Effector memory CD4-positive, alpha-beta T cell (primary cell): Measurements from ENCODE around the gene COL17A1.

ENCODE experiments used
- DNase-seq, 3 donors: peaks; one replicate each; pipeline ENCODE4 v3.0.0-alpha.2; 2020
- H3K27ac ChIP-seq: 2 replicates; pipeline ENCODE4 v1.7.0; 2013; ENCODE audit warnings: mild to moderate bottlenecking, low read length, moderate library complexity; ENCODE audit not compliant: insufficient read depth, poor library complexity, severe bottlenecking
- H3K27me3 ChIP-seq: replicated peaks from 2 replicates; pipeline ENCODE4 v1.7.0; 2013; ENCODE audit warnings: mild to moderate bottlenecking, low read length; ENCODE audit not compliant: insufficient read depth, control insufficient read depth, poor library complexity, severe bottlenecking
- H3K36me3 ChIP-seq: 2 replicates; pipeline ENCODE4 v1.7.0; 2013; ENCODE audit warnings: mild to moderate bottlenecking, low read length, moderate library complexity; ENCODE audit not compliant: control insufficient read depth, insufficient read depth
- H3K4me1 ChIP-seq: 2 replicates; pipeline ENCODE4 v1.7.0; 2013; ENCODE audit warnings: low read length, mild to moderate bottlenecking; ENCODE audit not compliant: control insufficient read depth, insufficient read depth, poor library complexity, severe bottlenecking
- H3K4me3 ChIP-seq: 2 replicates; pipeline ENCODE4 v1.7.0; 2013; ENCODE audit warnings: low read length, low read depth, mild to moderate bottlenecking; ENCODE audit not compliant: insufficient read depth, poor library complexity, severe bottlenecking
- H3K9me3 ChIP-seq: 2 replicates; pipeline ENCODE4 v1.7.0; 2013; ENCODE audit warnings: mild to moderate bottlenecking, low read length, moderate library complexity; ENCODE audit not compliant: control insufficient read depth
- total RNA-seq, 3 donors: gene quantifications; one replicate each; lab custom pipeline; 2026; lab: John Stamatoyannopoulos, UW

The COL17A1 gene
- 0 to 0.09 (median 0) reads per million in 3 donors for total RNA-seq

DNA sequence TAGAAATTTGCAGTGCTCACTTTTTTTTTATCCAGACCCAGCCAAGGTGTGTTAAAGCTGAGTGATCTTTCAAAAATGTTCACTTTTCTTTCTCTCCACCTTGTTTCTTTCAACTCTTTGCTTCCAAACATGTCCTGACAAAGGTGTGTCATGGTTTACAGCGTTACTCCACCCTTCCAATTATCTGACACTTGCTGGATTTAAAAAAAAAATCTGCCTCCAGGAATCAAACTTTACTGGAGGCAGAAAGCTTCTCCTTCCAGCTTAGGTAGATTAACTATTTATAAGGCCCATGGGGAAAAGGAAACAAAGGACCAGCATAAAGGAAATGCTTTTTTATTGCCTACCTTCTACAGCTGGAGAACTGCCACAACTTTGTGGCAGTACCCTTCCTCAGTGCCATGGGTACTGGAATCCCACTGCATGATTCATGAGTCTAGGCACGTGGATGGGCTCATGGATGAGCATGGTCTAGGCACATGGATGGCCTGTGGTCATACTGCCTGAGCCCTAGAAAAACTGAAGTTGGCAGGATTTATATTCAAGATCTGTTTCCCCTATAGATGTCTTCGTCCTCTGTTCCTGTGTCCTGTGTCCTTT, at the start of gene COL17A1:
Gene COL17A1, minus strand, starts transcription at position 80 of the 600 bp plus-strand sequence. CDS start 5,207 bp downstream, outside the sequence.
- Histone ChIP-seq H3K9me3 (no peaks in the 10 kb centered on the region), H3K4me3 (no peak within 1 kb of the TSS), H3K27ac (no peak within 1 kb of the TSS)

DNA sequence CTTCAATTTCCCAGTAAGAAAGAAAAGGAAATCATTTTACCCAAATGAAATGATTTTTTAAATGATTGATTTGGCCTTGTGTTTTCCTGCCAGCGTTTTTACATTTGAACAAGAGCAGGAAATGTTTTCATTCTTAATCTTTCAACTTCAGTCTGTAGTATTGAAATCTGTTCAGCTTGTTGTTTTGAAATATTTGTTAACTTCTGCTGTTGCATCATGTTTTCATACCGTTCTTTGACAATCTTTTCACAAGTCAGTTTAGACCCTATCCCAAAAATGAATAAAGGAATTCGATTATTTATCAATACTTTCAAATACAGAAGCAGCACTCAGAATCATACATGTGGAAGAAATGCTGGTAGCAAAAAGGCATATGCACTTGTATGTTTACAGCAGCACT, 44.4 kb upstream of the COL17A1 start:
- H3K27me3 ChIP-seq: no peaks in the 10 kb centered on the region
- H3K36me3 ChIP-seq: no peaks in the 10 kb centered on the region
- DNase-seq: no peak
- H3K4me3 ChIP-seq: no peak overlapping the region
- no peak overlapping the region for H3K27ac ChIP-seq
- no peaks in the 10 kb centered on the region for H3K9me3 ChIP-seq
- no peaks in the 10 kb centered on the region for H3K4me1 ChIP-seq

More for the DNA sequence above, at the start of gene COL17A1:
- DNase-seq: no peak
- Histone ChIP-seq H3K27me3 (no peaks in the 10 kb centered on the region), H3K36me3 (no peaks in the 10 kb centered on the region), H3K4me1 (no peaks in the 10 kb centered on the region)

DNA sequence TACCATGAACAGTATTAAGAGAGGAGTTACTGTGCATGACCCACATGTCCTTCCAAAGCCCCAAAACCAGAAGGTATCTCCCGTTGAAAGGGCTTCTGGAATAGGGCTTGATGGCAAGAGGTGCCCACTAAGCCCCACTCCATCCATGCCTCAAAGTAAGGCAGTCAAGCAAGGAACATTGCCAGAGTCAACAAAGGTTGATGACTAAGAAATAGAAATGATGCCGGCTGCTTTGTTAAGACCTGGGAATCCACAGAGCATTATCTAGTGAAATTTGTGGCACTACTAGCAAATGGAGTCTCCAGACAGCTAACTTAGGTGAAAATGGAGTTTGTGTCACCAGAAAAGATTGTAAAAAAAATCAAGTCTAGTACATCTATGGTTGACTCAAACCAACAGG, 42.5 kb upstream of the COL17A1 start:
- H3K27ac ChIP-seq: no peak overlapping the region
- H3K27me3 ChIP-seq: no peaks in the 10 kb centered on the region
- no peaks in the 10 kb centered on the region for H3K4me1 ChIP-seq
- no peaks in the 10 kb centered on the region for H3K9me3 ChIP-seq
- no peaks in the 10 kb centered on the region for H3K36me3 ChIP-seq
- H3K4me3 ChIP-seq: no peak overlapping the region
- DNase-seq: no peak

DNA sequence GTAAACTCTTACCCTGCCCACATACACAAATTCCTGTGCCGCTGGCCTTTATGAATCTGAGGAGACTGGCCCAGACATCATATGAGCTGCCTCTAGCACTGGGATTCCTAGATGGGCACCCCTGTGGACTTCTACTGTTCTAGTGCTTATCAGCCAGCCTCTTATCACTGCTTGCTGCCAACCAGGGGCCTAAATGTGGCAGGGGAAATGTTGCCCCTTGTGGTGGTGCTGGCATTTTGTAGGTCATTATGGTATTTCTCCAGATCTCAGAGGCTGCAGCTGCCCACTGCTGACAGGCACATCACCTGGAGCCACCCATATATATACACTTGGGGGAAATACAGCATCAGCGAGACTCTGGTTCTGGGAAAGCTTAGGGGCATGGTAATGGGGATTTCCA, 41.7 kb upstream of the COL17A1 start:
- Histone ChIP-seq H3K4me1 (peaks cover 5% of the 10 kb centered on the region), H3K36me3 (no peaks in the 10 kb centered on the region), H3K9me3 (no peaks in the 10 kb centered on the region), H3K27me3 (no peaks in the 10 kb centered on the region), H3K27ac (no peak overlapping the region), H3K4me3 (no peak overlapping the region)
- DNase-seq: no peak

DNA sequence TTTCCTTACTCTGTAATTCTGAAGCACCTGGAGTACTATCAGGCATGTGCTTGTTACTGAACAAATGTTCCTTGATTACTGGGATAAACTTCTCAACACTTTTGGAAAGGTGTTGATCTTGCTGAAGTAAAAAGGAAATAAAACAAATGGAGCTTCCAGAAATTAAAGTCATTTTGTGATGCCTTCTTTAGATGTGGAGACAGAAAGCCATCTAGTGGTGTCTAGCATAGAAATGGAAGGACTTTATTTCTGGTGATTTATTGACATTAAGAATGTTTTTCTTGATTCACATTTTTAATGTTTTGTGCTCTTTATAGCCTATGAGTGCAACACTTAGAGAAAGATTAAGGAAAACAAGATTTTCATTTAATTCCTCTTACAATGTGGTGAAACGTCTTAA, 37.7 kb upstream of the COL17A1 start:
- H3K27ac ChIP-seq: no peak overlapping the region
- no peaks in the 10 kb centered on the region for H3K27me3 ChIP-seq
- peaks cover 13% of the 10 kb centered on the region for H3K4me1 ChIP-seq
- H3K36me3 ChIP-seq: no peaks in the 10 kb centered on the region
- no peak overlapping the region for H3K4me3 ChIP-seq
- no peak for DNase-seq
- no peaks in the 10 kb centered on the region for H3K9me3 ChIP-seq

DNA sequence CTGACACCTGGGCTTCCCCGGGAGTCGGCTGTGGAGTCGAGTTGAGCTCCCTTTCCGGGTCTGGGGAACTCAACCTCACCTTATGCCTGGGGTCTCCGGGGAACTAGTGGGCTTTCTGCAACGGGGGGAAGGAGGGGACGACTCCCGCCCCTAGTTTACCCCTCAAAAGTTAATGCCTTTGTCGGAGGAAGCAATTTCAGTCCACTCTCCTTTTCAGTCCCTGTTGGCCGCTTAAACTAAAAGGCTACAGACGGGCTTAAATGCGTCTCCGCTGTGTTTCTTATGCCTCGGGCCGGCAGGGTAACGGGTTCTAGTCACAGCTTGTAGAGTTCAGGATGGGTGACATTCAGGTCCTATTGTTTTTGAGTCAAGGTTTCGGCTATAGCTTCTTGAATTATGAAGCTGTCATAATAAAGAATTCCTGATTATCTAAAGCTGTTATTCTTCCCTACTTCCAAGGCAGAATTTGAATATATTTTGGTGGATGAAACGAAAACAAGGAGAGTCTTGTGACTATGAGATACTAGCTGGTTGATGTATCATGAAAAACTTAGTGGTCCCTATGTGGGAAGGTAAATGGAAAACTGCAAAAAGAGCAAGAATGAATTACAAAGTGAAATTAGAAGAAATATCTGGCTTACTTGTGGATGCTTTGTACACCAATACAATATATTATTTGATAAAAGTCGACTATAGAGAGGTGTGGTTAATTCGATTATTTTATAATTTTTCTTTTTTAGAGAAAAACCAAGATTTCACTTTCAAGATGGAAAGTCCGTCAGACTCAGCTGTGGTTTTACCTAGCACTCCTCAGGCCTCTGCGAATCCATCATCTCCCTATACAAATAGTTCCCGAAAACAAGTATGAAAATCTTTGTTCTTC, 36.8 kb upstream of the COL17A1 start:
- Histone ChIP-seq H3K27ac (peak overlapping the region; percentile 100), H3K4me3 (peak overlapping the region; percentile 92), H3K9me3 (no peaks in the 10 kb centered on the region), H3K4me1 (peaks cover 13% of the 10 kb centered on the region), H3K27me3 (no peaks in the 10 kb centered on the region), H3K36me3 (no peaks in the 10 kb centered on the region)
- no peak for DNase-seq

DNA sequence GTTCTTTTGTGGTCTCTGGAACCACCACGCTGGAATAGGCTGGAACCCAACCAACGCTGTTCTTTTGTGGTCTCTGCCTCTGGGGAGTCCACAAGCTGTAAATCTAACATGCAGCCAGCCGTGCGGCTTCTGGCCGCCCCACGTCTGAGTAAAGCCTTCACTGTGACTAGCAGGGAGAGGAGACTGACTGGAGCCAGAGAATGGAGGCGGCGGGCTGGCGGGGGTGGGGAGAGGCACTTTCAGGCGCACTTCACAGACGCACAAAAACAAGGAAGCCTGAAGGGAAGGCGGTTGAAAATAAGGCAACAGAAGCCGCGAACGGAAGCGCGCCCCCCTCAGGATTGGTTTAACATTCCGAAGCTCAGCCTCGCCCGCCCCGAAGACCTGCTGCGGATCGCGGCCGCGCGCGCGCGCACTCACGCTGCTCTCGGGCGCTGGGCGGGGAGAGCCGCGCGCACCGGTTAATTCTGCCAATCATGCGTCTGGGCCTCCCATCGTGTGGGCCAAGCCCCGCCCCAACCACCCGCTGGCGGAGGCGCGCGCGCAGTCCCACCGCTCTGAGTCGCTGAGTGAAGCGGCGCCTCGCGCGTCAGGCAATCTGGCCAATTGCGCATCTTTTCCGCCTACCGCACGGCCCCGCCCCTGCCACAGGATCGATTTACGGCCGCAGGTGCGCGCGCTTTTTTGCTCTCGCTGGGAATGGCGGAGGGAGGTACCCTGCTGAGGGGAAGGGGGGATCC, 36.0 kb upstream of the COL17A1 start, which contains the start of gene SFR1:
Gene SFR1, plus strand, starts transcription at position 687 of the 740 bp plus-strand sequence. Its CDS starts 13 bp downstream, at position 700.
- Histone ChIP-seq H3K4me3 (peak within 1 kb of the TSS; percentile 92), H3K36me3 (no peaks in the 10 kb centered on the region), H3K9me3 (no peaks in the 10 kb centered on the region), H3K4me1 (peaks cover 13% of the 10 kb centered on the region), H3K27ac (peak within 1 kb of the TSS; percentile 100), H3K27me3 (no peaks in the 10 kb centered on the region)
- peak; percentile 98 to 99 (median 99) for DNase-seq

DNA sequence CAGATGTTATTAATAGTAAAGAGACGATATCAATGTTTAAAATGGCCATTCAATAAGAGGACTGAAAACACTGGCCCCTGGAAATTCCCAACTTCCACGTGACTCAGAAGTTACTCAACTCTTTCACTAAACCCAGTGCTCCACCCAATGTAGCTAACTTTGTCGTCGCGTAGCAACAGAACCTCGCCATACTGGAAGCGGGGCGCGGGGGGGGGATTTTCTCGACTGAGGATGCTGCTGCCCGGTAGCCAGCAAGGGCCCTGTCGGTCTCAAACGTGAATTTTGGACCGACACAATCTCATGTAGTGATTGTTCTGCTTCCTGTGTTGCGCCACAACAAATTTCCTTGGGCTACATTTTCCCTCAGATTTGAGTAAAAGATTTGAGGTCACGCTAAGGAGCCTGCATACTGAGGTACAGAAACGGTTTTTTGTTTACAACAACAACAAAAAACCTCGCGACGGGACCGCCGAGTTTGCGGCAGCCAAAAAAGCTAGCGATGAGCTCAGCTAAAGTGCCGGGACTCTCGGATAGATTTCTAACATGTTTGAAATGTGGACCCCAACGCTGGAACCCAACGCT, 35.3 kb upstream of the COL17A1 start:
- peak; percentile 85 to 91 (median 90) for DNase-seq
- H3K4me3 ChIP-seq: peak overlapping the region; percentile 86
- H3K27me3 ChIP-seq: no peaks in the 10 kb centered on the region
- no peaks in the 10 kb centered on the region for H3K36me3 ChIP-seq
- H3K27ac ChIP-seq: peak overlapping the region; percentile 100
- no peaks in the 10 kb centered on the region for H3K9me3 ChIP-seq
- peaks cover 13% of the 10 kb centered on the region for H3K4me1 ChIP-seq

DNA sequence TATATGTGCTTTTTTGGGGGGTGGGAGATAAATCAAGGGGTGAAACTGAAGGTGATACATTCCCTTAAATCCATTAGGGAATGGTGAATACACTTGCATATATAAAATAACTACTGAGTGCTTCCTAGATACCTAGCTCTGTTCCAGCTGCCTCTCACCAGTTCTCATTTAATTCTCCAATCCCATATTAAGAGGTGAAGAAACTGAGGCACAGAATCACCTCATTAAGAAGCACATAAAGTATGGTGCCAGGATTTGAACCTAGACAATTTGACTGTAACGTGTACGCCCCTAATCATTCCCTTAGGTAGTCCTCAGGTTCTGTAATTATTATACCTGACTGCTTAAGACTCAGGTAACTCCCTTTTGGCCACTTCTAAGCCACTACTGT, 34.8 kb upstream of the COL17A1 start:
- Histone ChIP-seq H3K27ac (peak overlapping the region; percentile 100), H3K36me3 (no peaks in the 10 kb centered on the region), H3K27me3 (no peaks in the 10 kb centered on the region), H3K4me1 (peaks cover 13% of the 10 kb centered on the region), H3K4me3 (peak overlapping the region; percentile 86), H3K9me3 (no peaks in the 10 kb centered on the region)
- DNase-seq: no peak
